HEK293 (cell line): ENCODE measurements around the gene FBXL7.

Source experiments
- HOXA7 ChIP-seq: sonication (generic); formaldehyde crosslinking; IDR thresholded peaks from 2 replicates; pipeline ENCODE4 v1.8.1; 2022; ENCODE audit warnings: missing genetic modification reagents, borderline replicate concordance
- KLF9 ChIP-seq: fragments of 450-650 bp; formaldehyde crosslinking; IDR thresholded peaks from 2 replicates; pipeline ENCODE4 v1.5.1; 2016; ENCODE audit warnings: missing biosample characterization, missing genetic modification characterization, low read depth
- TRIM28 ChIP-seq: IDR thresholded peaks from 2 replicates; pipeline ENCODE4 v1.6.1; 2011; ENCODE audit warnings: low read length, control low read depth, borderline replicate concordance
- ZBTB26 ChIP-seq: fragments of 450-650 bp; formaldehyde crosslinking; optimal IDR thresholded peaks from 2 replicates; pipeline ENCODE3; 2016; ENCODE audit warnings: missing biosample characterization, mild to moderate bottlenecking, missing genetic modification characterization
- ZFHX2 ChIP-seq: fragments of 450-650 bp; formaldehyde crosslinking; conservative IDR thresholded peaks from 2 replicates; pipeline ENCODE4 v1.5.1; 2016; ENCODE audit warnings: missing biosample characterization, missing genetic modification characterization
- ZNF114 ChIP-seq: fragments of 450-650 bp; formaldehyde crosslinking; IDR thresholded peaks from 2 replicates; pipeline ENCODE4 v1.5.0; 2017; ENCODE audit warnings: missing biosample characterization, missing genetic modification characterization
- ZNF514 ChIP-seq: fragments of 450-650 bp; formaldehyde crosslinking; IDR thresholded peaks from 2 replicates; pipeline ENCODE4 v1.5.1; 2016; ENCODE audit warnings: missing biosample characterization, missing genetic modification characterization
- ZNF529 ChIP-seq: fragments of 450-650 bp; formaldehyde crosslinking; IDR thresholded peaks from 2 replicates; pipeline ENCODE4 v1.5.1; 2017; ENCODE audit warnings: missing genetic modification characterization, missing biosample characterization; ENCODE audit not compliant: insufficient replicate concordance
- ZNF530 ChIP-seq: fragments of 450-650 bp; formaldehyde crosslinking; IDR thresholded peaks from 2 replicates; pipeline ENCODE4 v1.5.1; 2016; ENCODE audit warnings: low read depth, missing biosample characterization, missing genetic modification characterization
- ZNF677 ChIP-seq: fragments of 450-650 bp; IDR thresholded peaks from 2 replicates; pipeline ENCODE4 v1.5.0; 2018; ENCODE audit warnings: missing biosample characterization, mild to moderate bottlenecking, missing genetic modification characterization, moderate library complexity
- ZSCAN30 ChIP-seq: fragments of 450-650 bp; IDR thresholded peaks from 2 replicates; pipeline ENCODE4 v1.5.1; 2018; ENCODE audit warnings: missing biosample characterization, mild to moderate bottlenecking, missing genetic modification characterization, moderate library complexity
- TF ChIP-seq, protein P1 (sequence below): fragments of 450-650 bp; formaldehyde crosslinking; IDR thresholded peaks from 2 replicates; pipeline ENCODE4 v1.5.1; 2016; ENCODE audit warnings: missing biosample characterization, missing genetic modification characterization

DNA sequence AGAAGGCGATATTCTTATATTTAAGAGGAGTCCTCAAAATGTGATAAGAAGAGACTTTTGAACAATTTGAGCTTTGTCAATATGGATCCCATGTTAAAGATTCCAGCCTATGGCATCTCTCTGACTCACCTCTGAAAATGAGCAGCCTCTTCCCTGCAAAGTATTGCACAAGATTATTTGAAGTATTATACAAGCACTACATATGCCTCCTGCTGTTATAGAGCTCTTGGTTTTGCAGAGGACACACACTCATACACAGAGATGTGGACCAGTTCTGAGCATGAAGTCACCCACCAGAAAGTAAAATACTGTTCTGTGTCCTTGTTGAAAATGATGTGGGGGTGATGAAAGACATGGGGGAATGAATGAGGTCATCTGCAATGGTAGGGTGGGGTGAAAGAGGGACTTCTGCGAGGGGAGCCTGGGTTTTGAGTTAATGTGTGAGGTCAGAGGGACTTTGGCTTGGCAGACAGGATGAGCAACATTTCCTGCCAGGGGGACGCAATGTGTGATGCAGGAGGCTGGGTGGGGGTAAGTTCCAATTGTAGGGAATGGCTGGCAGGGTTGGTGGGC is 25.8 kb downstream of the FBXL7 start:
- TF ChIP-seq ZSCAN30 (tag by site-specific recombination) (no peak), KLF9 (no peak), ZFHX2 (no peak), ZNF514 (tag by site-specific recombination) (no peak), HOXA7 (CRISPR knock-in tag) (no peak), ZBTB26 (no peak), ZNF529 (tag by site-specific recombination) (no peak), ZNF530 (tag by site-specific recombination) (no peak), TRIM28 (no peak), ZNF677 (tag by site-specific recombination) (no peak), ZNF114 (tag by site-specific recombination) (no peak)
- TF ChIP-seq, protein P1, sequence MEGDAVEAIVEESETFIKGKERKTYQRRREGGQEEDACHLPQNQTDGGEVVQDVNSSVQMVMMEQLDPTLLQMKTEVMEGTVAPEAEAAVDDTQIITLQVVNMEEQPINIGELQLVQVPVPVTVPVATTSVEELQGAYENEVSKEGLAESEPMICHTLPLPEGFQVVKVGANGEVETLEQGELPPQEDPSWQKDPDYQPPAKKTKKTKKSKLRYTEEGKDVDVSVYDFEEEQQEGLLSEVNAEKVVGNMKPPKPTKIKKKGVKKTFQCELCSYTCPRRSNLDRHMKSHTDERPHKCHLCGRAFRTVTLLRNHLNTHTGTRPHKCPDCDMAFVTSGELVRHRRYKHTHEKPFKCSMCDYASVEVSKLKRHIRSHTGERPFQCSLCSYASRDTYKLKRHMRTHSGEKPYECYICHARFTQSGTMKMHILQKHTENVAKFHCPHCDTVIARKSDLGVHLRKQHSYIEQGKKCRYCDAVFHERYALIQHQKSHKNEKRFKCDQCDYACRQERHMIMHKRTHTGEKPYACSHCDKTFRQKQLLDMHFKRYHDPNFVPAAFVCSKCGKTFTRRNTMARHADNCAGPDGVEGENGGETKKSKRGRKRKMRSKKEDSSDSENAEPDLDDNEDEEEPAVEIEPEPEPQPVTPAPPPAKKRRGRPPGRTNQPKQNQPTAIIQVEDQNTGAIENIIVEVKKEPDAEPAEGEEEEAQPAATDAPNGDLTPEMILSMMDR (tag by site-specific recombination): no peak
